Measurements from ENCODE around the gene GALNT15. TPM values are rescaled to one million over a fixed set of nuclear protein-coding genes. Genes with fewer than 3 reads are reported as not detected.

The GALNT15 gene
- total and polyA plus RNA-seq, 2 of the 4 experiments (the other 2 are of a cell fraction) = 12.8 to 19.7 TPM

DNA sequence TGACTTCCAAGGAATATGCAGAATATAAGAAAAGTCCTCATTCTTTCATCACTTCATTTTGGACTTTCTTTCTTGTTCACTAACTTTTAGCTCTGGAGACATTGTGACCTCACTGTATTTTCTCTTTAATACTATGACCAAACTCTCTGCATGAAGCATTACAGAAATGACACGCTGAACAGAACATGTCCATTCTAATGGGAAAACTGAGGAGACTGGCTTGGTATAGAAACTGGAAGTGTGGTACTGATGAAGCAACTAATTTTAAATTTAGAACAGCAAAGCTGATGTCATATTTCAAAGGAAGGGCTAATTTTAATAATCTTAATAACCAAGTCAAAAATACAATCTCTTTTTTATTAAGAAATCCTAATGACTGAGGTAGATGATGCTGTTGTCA, 85.6 kb downstream of the GALNT15 start:
- Histone ChIP-seq H3K56ac (ENCODE audit: extremely low read depth, insufficient read depth, low read length) (no peak overlapping the region), H4K91ac (ENCODE audit: insufficient read depth, low read depth, low read length) (no peak overlapping the region), H2BK15ac (ENCODE audit: low read depth, low read length) (no peak overlapping the region), H3K4me2 (ENCODE audit: low read depth, low read length) (no peak overlapping the region), H3K9me1 (ENCODE audit: insufficient read depth, low read length) (peaks cover 3% of the 10 kb centered on the region; the same call in 1 of the 2 replicates), H3K9ac (ENCODE audit: low read depth, low read length) (no peak overlapping the region), H3K27me3 (ENCODE audit: control insufficient read depth, insufficient read depth, low read length) (no peaks in the 10 kb centered on the region), H2BK120ac (ENCODE audit: low read depth, low read length) (no peak overlapping the region), H4K5ac (ENCODE audit: low read depth, low read length) (no peak overlapping the region), H2AFZ (replicated peaks; ENCODE audit: low read length, poor library complexity) (no peak overlapping the region), H2BK20ac (ENCODE audit: low read depth, low read length) (no peak overlapping the region), H3K27ac (ENCODE audit: insufficient read depth, low read length) (no peak overlapping the region), H2AK5ac (ENCODE audit: low read depth, low read length) (no peak overlapping the region), H3K4me1 (ENCODE audit: control insufficient read depth, insufficient read depth, low read length) (no peaks in the 10 kb centered on the region), H4K20me1 (ENCODE audit: insufficient read depth, low read length) (no peaks in the 10 kb centered on the region), H3K36me3 (ENCODE audit: control insufficient read depth, insufficient read depth, low read length) (peaks cover 5% of the 10 kb centered on the region), H4K8ac (ENCODE audit: low read depth in 2 of 2, low read length in 2 of 2) (no peak overlapping the region), H2BK5ac (ENCODE audit: low read depth, low read length, poor library complexity, severe bottlenecking) (no peak overlapping the region), H3K9me3 (ENCODE audit: control insufficient read depth, insufficient read depth, low read length) (no peaks in the 10 kb centered on the region), H2AK9ac (replicated peaks; ENCODE audit: low read depth, low read length, poor library complexity) (no peak overlapping the region), H3K14ac (replicated peaks; ENCODE audit: low read depth, low read length) (no peak overlapping the region), H3K18ac (ENCODE audit: low read depth, low read length) (no peak overlapping the region), H3K23ac (ENCODE audit: low read depth, low read length) (no peak overlapping the region), H3K4me3 (ENCODE audit: insufficient read depth, low read depth, low read length) (no peak overlapping the region), H3K79me1 (ENCODE audit: low read depth in 1 of 2, low read length in 2 of 2) (peaks cover 31 to 44% of the 10 kb centered on the region in 2 experiments), H3K4ac (ENCODE audit: low read depth, low read length) (no peak overlapping the region)
- ATAC-seq (ENCODE audit: low read depth) (no peak), DNase-seq (no peak)
- no CpG with 5 or more reads among the region's 1 CpG for whole genome bisulfite sequencing, 2 experiments (ENCODE audit: extremely low coverage in 2 of 2, insufficient read length in 1 of 2)
- CTCF ChIA-PET = no interaction called here
- dilution Hi-C loops (cut with HindIII; ENCODE audit: low sequenced_read_pairs, unreplicated experiment) (no loop called here), in situ Hi-C loops (cut with MboI; ENCODE audit: low sequenced_read_pairs) (no loop called here), intact Hi-C loops (cut with micrococcal nuclease) (no loop called here)
- TF ChIP-seq CEBPB (IDR thresholded peaks at IDR 0.05; ENCODE audit: low read depth, low read length) (no peak), CHD1 (IDR thresholded peaks at IDR 0.05; ENCODE audit: low read depth, low read length) (no peak), POLR2A (IDR thresholded peaks at IDR 0.05; ENCODE audit: low read depth, low read length) (no peak), MXI1 (IDR thresholded peaks at IDR 0.05; ENCODE audit: borderline replicate concordance, low read depth, low read length) (no peak), SMC3 (IDR thresholded peaks at IDR 0.05; ENCODE audit: low read depth, low read length) (no peak), RFX5 (IDR thresholded peaks at IDR 0.05; ENCODE audit: low read depth, low read length) (no peak), MAFK (IDR thresholded peaks at IDR 0.05; ENCODE audit: low read depth, low read length) (no peak), MAZ (IDR thresholded peaks at IDR 0.05; ENCODE audit: borderline replicate concordance, low read depth, low read length) (no peak)
- TF ChIP-seq, protein P1, sequence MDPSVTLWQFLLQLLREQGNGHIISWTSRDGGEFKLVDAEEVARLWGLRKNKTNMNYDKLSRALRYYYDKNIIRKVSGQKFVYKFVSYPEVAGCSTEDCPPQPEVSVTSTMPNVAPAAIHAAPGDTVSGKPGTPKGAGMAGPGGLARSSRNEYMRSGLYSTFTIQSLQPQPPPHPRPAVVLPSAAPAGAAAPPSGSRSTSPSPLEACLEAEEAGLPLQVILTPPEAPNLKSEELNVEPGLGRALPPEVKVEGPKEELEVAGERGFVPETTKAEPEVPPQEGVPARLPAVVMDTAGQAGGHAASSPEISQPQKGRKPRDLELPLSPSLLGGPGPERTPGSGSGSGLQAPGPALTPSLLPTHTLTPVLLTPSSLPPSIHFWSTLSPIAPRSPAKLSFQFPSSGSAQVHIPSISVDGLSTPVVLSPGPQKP (IDR thresholded peaks at IDR 0.05; ENCODE audit: borderline replicate concordance, low read depth, low read length) = no peak
- TF ChIP-seq, protein P2, sequence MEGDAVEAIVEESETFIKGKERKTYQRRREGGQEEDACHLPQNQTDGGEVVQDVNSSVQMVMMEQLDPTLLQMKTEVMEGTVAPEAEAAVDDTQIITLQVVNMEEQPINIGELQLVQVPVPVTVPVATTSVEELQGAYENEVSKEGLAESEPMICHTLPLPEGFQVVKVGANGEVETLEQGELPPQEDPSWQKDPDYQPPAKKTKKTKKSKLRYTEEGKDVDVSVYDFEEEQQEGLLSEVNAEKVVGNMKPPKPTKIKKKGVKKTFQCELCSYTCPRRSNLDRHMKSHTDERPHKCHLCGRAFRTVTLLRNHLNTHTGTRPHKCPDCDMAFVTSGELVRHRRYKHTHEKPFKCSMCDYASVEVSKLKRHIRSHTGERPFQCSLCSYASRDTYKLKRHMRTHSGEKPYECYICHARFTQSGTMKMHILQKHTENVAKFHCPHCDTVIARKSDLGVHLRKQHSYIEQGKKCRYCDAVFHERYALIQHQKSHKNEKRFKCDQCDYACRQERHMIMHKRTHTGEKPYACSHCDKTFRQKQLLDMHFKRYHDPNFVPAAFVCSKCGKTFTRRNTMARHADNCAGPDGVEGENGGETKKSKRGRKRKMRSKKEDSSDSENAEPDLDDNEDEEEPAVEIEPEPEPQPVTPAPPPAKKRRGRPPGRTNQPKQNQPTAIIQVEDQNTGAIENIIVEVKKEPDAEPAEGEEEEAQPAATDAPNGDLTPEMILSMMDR (conservative IDR thresholded peaks at IDR 0.05; ENCODE audit: low read depth, low read length) = no peak
- no TSS peak for BruUV-seq (replicated peaks)
- POLR2A ChIA-PET (ENCODE audit: unreplicated experiment) = no interaction called here
